A172 (cell line): ENCODE data around the gene CEND1. TPM values are rescaled to one million over a fixed set of nuclear protein-coding genes. Genes with fewer than 3 reads are reported as not detected.
"Not testable (repeated sequence)": the region's sequence is repeated elsewhere in the genome, so short reads cannot be mapped to it uniquely, and the experiment has no call there.

Experiments
- DNase-seq: peaks from one replicate; pipeline ENCODE4 v3.0.0-alpha.2; 2015; ENCODE audit warnings: low spot score
- total RNA-seq: library from RNA; depleted of rRNA; stranded (reverse); fragments of >200 nt; shearing (Covaris generic); gene quantifications from 2 replicates; pipeline ENCODE4 v1.2.3, GENCODE V29; 2014; rRNA removed

Gene CEND1
- total RNA-seq, 1 experiment from 2014 or later = not detected

GRCh38 chr11:763549-764321, 26.2 kb downstream of the CEND1 start:
- DNase-seq = no peak

GRCh38 chr11:763073-763463, 26.8 kb downstream of the CEND1 start:
- DNase-seq = no peak

DNA sequence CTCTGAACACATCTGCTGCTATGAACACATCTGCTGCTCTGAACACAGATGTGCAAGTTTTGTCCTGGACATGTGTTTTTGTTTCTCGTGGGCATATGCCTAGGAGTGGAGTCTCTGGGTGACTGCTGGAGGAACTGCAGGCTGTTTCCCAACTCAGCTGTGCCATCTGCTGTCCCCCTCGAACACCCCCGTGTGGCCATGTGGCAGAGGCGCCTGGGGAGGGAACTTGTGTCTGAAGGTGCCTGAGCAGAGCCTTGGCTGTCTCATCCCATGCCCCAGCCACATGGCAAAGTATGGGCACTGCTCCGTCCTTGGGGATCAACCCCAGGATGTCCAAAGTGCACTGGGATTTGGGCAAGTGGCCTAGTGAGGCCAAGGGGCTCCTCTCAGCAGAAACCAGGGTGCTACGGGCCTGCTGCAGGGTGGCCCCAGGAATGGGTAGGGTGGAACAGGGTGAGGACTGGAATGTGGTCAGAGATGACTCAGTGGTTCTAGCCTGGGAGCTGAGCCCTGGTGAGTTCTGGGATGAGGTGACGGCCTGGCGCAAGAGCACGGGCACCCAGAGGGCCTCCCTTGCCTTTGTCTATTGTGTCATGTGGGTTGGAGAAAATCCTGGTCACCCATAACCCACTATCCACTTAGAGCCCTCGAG, 27.3 kb downstream of the CEND1 start:
- DNase-seq = peak; percentile 95

- DNase-seq = no peak
Measured at GRCh38 chr11:761526-762108, 28.3 kb downstream of the CEND1 start.

GRCh38 chr11:760236-760635, 29.7 kb downstream of the CEND1 start:
- no peak for DNase-seq

DNA sequence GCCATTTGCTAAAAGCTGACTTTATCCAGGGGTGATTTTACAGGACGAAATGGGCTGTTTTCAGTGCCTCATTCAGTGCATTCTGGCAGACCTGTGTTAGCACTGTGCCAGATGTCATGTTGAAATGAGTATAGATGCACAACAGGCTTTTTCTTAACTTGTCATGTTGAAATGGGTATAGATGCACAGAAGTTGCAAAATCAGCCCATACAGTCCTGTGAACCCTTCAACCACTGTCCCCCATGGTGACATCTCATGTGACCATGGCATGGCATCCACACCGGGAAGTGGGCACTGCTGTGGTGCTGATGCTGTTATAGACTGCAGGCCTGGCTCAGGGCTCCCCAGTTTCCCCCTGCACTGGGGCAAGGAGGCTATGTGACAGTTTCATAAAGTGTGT, 40.2 kb downstream of the CEND1 start:
- DNase-seq = no peak

DNA sequence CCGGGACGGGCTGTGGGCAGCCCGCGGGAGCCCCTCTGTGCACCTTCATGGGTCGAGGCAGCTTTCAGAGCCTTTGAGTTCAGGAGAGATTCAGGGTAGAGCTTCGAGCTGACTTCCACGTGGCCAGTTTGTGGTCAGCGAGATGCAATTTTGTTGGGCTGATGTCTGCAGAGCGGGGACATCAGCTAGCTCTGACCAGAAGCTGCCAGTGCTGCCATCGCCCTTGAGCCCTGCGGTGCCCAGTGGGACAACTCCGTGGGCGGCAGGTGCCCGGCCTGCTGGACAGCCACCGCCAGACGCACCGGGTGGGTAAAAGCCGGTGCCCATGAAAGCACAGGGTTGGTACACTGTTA, 41.9 kb downstream of the CEND1 start:
- DNase-seq = peak; percentile 37

DNA sequence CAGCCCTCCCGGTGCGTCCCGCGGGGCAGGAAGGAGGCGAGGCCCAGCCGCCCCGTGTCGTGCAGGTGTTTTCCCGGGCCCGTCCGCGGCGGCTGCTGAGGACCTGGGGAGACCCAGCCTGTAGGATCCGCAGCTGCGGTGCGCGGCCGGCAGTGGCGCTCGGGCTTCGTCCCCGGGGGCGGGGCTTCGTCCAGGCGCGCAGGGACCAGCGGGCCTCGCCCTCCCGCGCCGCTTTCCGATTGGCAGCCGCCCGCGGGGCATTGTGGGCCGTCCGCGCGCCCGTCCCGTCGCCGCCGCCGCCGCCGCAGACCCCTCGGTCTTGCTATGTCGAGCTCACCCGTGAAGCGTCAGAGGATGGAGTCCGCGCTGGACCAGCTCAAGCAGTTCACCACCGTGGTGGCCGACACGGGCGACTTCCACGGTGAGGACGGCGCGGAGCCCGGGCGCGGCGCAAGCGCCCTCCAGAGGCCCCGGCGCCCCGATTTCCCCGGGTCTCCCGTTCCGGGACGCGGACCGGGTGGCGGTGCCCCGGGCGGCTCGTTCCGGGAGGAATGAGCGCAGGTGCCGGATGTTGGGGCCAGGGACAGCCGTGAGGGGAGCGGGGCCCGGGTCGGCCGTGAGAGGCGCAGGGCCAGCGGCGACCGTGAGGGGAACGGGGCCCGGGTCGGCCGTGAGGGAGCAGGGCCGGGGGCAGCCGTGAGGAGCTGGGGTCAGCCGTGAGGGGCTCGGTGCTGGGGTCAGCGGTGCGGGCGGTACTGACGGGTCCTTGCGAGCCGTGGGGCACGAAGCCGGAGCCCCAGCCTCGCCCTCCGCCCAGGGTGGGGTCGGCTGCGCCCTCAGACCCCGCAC, 42.5 kb downstream of the CEND1 start, which contains the start of gene TALDO1:
TSS of gene TALDO1 (plus strand) at position 307 of the 849 bp plus-strand sequence. CDS start at position 325, 18 bp downstream.
- DNase-seq = peak; percentile 76

DNA sequence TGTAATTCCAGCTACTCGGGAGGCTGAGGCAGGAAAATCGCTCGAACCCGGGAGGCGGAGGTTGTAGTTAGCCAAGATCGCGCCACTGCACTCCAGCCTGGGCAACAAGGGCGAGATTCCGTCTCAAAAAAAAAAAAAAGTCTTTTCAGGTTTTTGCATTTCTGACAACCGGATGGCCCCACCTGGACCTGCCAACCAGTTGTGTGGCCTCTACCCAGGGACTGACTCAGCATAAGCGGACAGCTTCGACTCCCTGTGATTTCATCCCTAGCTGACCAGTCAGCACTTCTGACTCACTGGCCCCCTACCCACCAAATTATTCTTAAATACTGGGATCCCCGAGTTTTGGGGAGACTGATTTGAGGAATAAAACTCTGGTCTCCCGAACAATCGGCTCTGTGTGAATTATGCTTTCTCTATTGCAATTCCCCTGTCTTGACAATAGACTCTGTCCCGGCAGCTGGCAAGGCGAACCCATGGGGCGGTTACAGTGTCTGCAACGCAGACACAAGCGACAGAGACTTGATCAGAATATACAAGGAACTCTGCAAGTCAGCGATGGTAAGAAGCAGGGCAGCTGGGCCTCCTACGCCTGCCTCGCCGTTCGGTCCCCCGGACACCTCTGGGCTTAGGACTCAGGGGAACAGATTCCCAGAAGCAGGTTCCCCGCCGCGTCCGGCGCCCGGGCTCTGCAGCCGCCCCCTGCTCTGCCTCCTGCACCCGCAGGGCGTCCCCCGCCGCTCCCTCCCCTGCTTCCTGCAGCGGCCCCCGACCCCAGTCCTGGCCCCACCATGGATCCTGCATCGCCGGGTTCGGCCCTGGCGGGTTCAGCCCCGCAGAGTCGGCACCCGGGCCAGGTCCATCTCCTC, 43.4 kb downstream of the CEND1 start:
- peak; percentile 71 for DNase-seq

DNA sequence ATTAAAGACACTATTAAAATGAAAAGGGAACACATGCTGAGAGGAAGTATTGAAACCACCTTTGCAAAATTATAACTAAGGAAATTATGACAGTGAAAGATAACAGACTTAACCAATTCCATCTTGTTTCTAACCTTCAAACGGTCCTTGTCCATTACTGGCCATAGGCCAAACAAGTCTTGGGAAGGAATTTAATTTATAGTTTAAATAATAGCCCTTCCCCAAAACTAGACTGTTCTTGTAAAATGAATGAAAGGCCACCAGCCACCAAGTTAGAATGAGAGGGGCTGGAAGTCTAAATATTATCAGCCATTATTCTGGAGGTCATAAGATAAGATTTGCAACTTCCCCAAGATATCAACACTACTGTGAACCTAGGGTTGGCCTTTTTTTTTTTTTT, 44.5 kb downstream of the CEND1 start:
- no peak for DNase-seq

GRCh38 chr11:742571-743201, 47.2 kb downstream of the CEND1 start:
- DNase-seq = no peak

DNA sequence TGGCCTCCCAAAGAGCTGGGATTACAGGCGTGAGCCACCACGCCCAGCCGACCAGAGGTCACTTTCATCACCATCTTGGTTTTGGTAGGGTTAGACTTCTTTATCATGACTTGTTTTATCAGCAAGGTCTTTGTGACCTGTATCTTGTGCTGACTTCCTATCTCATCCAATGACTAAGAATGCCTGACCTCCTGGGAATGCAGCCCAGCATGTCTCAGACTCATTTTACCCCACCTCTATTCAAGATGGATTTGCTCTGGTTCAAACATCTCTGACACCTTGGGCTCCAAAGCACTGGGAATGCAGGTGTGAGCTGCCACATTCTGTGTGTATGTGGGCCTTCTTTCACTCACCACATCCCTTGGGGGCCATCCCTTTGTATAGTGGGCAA, 47.7 kb downstream of the CEND1 start:
- DNase-seq = no peak

DNA sequence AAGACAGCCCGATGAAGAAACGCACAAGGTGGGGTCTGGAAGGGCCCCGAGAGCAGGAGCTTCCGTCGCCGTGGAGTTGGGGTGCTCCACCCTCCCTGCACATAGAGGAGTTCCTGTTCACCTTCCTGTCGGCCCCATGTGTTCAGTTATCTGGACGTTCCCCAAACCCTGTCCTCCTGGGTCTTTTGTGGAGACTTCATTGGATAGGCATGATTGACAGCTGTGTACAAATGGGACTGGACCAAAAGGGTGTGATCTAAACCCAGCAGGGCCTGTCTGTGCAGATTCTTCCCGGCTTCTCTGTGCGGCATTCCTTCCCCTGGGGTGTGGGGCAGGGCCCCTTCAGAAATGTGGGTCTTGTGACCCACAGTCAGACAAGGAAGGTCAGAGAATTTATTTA, 52.0 kb downstream of the CEND1 start:
- not testable (repeated sequence) for DNase-seq

DNA sequence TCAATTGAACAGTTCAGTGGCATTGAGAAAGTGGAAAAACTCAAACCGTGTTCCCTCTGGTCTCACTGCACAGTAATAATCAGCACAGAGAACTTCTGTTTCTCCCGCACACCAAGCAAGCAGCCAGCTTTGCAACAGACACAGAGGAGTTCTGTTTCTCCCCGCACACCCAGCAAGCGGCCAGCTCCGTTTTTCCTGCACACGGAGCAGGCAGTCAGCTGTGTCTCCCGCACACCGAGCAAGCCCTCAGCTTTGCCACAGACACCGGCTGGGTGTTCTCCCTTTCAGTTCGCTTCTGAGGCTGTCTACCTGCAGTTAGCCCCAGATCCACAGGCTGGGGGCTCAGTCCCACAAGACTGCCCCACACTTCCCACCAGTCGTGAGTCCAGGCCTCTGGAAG, 52.5 kb downstream of the CEND1 start:
- DNase-seq = no peak

Other genes with a start within 250 kb of the CEND1 start
- 2.4 and 4.4 TPM in 2 replicates for gene LMNTD2, start 229.4 kb downstream of the CEND1 start, total RNA-seq
- gene RASSF7, start 229.1 kb downstream of the CEND1 start, total RNA-seq = 24.9 and 43.9 TPM in 2 replicates
- 12.8 and 14.9 TPM in 2 replicates for gene PHRF1, start 213.6 kb downstream of the CEND1 start, total RNA-seq
- gene IRF7, start 174.1 kb downstream of the CEND1 start, total RNA-seq = 6.4 and 12.0 TPM in 2 replicates
- not detected in 2 replicates for gene CDHR5, start 165.1 kb downstream of the CEND1 start, total RNA-seq
- gene SCT, start 162.9 kb downstream of the CEND1 start, total RNA-seq = not detected in 2 replicates
- not detected in 2 replicates for gene DRD4, start 152.8 kb downstream of the CEND1 start, total RNA-seq
- gene DEAF1, start 94.9 kb downstream of the CEND1 start, total RNA-seq = 12.8 and 20.2 TPM in 2 replicates
- gene TMEM80, start 94.3 kb downstream of the CEND1 start, total RNA-seq = 17.1 and 17.9 TPM in 2 replicates
- gene EPS8L2, start 83.9 kb downstream of the CEND1 start, total RNA-seq = 64.9 and 108 TPM in 2 replicates
- gene TALDO1, start 42.6 kb downstream of the CEND1 start, total RNA-seq = 417 and 483 TPM in 2 replicates
- 33.7 and 42.7 TPM in 2 replicates for gene GATD1, start 12.6 kb downstream of the CEND1 start, total RNA-seq
- 43.7 and 46.5 TPM in 2 replicates for gene SLC25A22, start 8.2 kb upstream of the CEND1 start, total RNA-seq
- 5.7 and 6.0 TPM in 2 replicates for gene PIDD1, start 15.1 kb upstream of the CEND1 start, total RNA-seq
- 399 and 585 TPM in 2 replicates for gene RPLP2, start 19.9 kb upstream of the CEND1 start, total RNA-seq
- gene PNPLA2, start 28.8 kb upstream of the CEND1 start, total RNA-seq = 17.0 and 33.8 TPM in 2 replicates
- gene CRACR2B, start 37.8 kb upstream of the CEND1 start, total RNA-seq = not detected in 2 replicates
- 892 and 998 TPM in 2 replicates for gene CD151, start 42.9 kb upstream of the CEND1 start, total RNA-seq
- 132 and 157 TPM in 2 replicates for gene POLR2L, start 52.4 kb upstream of the CEND1 start, total RNA-seq
- 195 and 210 TPM in 2 replicates for gene TSPAN4, start 52.8 kb upstream of the CEND1 start, total RNA-seq
- gene CHID1, start 120.7 kb upstream of the CEND1 start, total RNA-seq = 54.5 and 66.7 TPM in 2 replicates
- gene AP2A2, start 135.8 kb upstream of the CEND1 start, total RNA-seq = 27.8 and 29.4 TPM in 2 replicates
- gene MUC6, start 246.6 kb upstream of the CEND1 start, total RNA-seq = not detected in 2 replicates